HCT116 (cell line): ENCODE data around the gene MAP2K4. TPM values are rescaled to one million over a fixed set of nuclear protein-coding genes. Genes with fewer than 3 reads are reported as not detected.

Source experiments
- ATAC-seq: fragments of 200-7000 bp; cut with Tn5 transposase; 2 replicates; pipeline ENCODE4 v1.9.1; 2020; ENCODE audit warnings: mild to moderate bottlenecking, moderate library complexity
- BruUV-seq: library from RNA; stranded (reverse); fragments of 400-500 nt; replicated peaks from 2 replicates; lab custom pipeline; 2021; lab: Mats Ljungman, UMichigan
- CTCF ChIA-PET: fragments of 300-600 bp; sonication (Branson Sonifier 250); formaldehyde crosslinking; loops from one replicate; lab custom pipeline; 2021; ENCODE audit warnings: antibody characterized with exemption; lab: Charles Lee
- POLR2A ChIA-PET: fragments of 300-600, 350-600 bp; sonication (Branson Sonifier 250); formaldehyde crosslinking; loops from one replicate; lab custom pipeline; 2021; ENCODE audit warnings: antibody characterized with exemption; lab: Charles Lee
- RAD21 ChIA-PET, 2 experiments: fragments of 300-600 bp; sonication (Branson Sonifier 250); formaldehyde crosslinking; loops; one replicate each; lab custom pipeline; 2023; ENCODE audit warnings: low total read pairs in 2 of 2; ENCODE audit not compliant: uncharacterized antibody in 2 of 2, unreplicated experiment in 2 of 2, low non-redundant PET in 1 of 2; lab: Charles Lee
- DNase-seq: peaks from one replicate; pipeline ENCODE4 v3.0.0-alpha.2; 2010; ENCODE audit warnings: low read depth, low spot score
- H2AFZ ChIP-seq: fragments of 200-600 bp; shearing (Covaris generic), sonication (generic); 2 replicates; pipeline ENCODE4 v1.6.1; 2017; ENCODE audit warnings: low read depth, mixed run types, mixed read lengths, antibody characterized with exemption, low read length; ENCODE audit not compliant: poor library complexity, severe bottlenecking
- H3K27ac ChIP-seq: 2 replicates; pipeline ENCODE4 v1.5.1; 2012; ENCODE audit warnings: low read depth, low read length
- H3K27me3 ChIP-seq: fragments of 200-600 bp; sonication (generic); 2 replicates; pipeline ENCODE4 v1.6.1; 2016; ENCODE audit warnings: mixed run types, low read length, mixed read lengths; ENCODE audit not compliant: insufficient read depth
- H3K36me3 ChIP-seq, 2 experiments: fragments of 200-500 bp in 1 of 2; fragments of 200-600 bp in 1 of 2; sonication (Bioruptor generic) in 1 of 2; sonication (generic) in 1 of 2; 2 replicates each; pipeline versions ENCODE4 v1.5.1 to v1.6.1; 2014 to 2016; ENCODE audit warnings: low read length in 2 of 2, inconsistent platforms in 1 of 2, mixed read lengths in 1 of 2, mixed run types in 1 of 2; ENCODE audit not compliant: insufficient read depth in 2 of 2, control insufficient read depth in 1 of 2
- H3K4me1 ChIP-seq, 2 experiments: fragments of 200-600 bp in 1 of 2; sonication (generic) in 1 of 2; 2 replicates each; pipeline versions ENCODE4 v1.5.1 to v1.6.1; 2012 to 2017; ENCODE audit warnings: low read length in 2 of 2, inconsistent platforms in 1 of 2, mild to moderate bottlenecking in 1 of 2, mixed read lengths in 1 of 2, mixed run types in 1 of 2, moderate library complexity in 1 of 2; ENCODE audit not compliant: insufficient read depth in 2 of 2, control insufficient read depth in 1 of 2
- H3K4me2 ChIP-seq: fragments of 200-600 bp; sonication (generic); 2 replicates; pipeline ENCODE4 v1.6.1; 2017; ENCODE audit warnings: mixed run types, low read length, mixed read lengths
- H3K4me3 ChIP-seq, 2 experiments: fragments of 200-600 bp in 1 of 2; sonication (generic) in 1 of 2; replicated peaks in 1 of 2; 2 replicates each; pipeline ENCODE4 v1.5.1; 2011 to 2016; ENCODE audit warnings: low read length in 2 of 2, control low read depth in 1 of 2, low read depth in 1 of 2, mild to moderate bottlenecking in 1 of 2, mixed read lengths in 1 of 2, mixed run types in 1 of 2
- H3K79me2 ChIP-seq: fragments of 200-600 bp; sonication (generic); 2 replicates; pipeline ENCODE4 v1.6.1; 2017; ENCODE audit warnings: mild to moderate bottlenecking, mixed run types, low read length, moderate library complexity, mixed read lengths; ENCODE audit not compliant: insufficient read depth
- H3K9ac ChIP-seq: fragments of 200-600 bp; sonication (generic); 2 replicates; pipeline ENCODE4 v1.6.1; 2016; ENCODE audit warnings: low read length, mixed read lengths
- H3K9me2 ChIP-seq: fragments of 200-600 bp; sonication (generic), shearing (Covaris generic); 2 replicates; pipeline ENCODE4 v1.6.1; 2017; ENCODE audit warnings: mixed run types, mild to moderate bottlenecking, moderate library complexity; ENCODE audit not compliant: insufficient read depth
- H3K9me3 ChIP-seq, 2 experiments: fragments of 200-500 bp in 1 of 2; fragments of 200-600 bp in 1 of 2; sonication (Bioruptor generic) in 1 of 2; sonication (generic) in 1 of 2; 2 replicates each; pipeline ENCODE4 v1.6.1; 2014 to 2017; ENCODE audit warnings: low read length in 2 of 2, mixed read lengths in 2 of 2, inconsistent platforms in 1 of 2, low read depth in 1 of 2, mild to moderate bottlenecking in 1 of 2, mixed run types in 1 of 2, moderate library complexity in 1 of 2; ENCODE audit not compliant: control insufficient read depth in 1 of 2, insufficient read depth in 1 of 2
- H4K20me1 ChIP-seq: fragments of 200-600 bp; sonication (generic), shearing (Covaris generic); 2 replicates; pipeline ENCODE4 v1.6.1; 2017; ENCODE audit warnings: mixed run types, mild to moderate bottlenecking, moderate library complexity; ENCODE audit not compliant: insufficient read depth
- CBX3 ChIP-seq: IDR thresholded peaks from 2 replicates; pipeline ENCODE4 v1.6.1; 2012; ENCODE audit warnings: low read depth
- CEBPB ChIP-seq: IDR thresholded peaks from 2 replicates; pipeline ENCODE4 v1.6.1; 2012; ENCODE audit warnings: low read depth
- EZH2 ChIP-seq: fragments of 200-600 bp; sonication (generic); IDR thresholded peaks from 2 replicates; pipeline ENCODE4 v1.6.1; 2017; ENCODE audit warnings: antibody characterized with exemption, mixed run types
- FOSL1 ChIP-seq: IDR thresholded peaks from 2 replicates; pipeline ENCODE4 v1.6.1; 2012; ENCODE audit warnings: low read depth
- JUND ChIP-seq: IDR thresholded peaks from 2 replicates; pipeline ENCODE4 v1.6.1; 2012
- POLR2A ChIP-seq: IDR thresholded peaks from 2 replicates; pipeline ENCODE4 v1.7.0; 2011; ENCODE audit warnings: borderline replicate concordance; ENCODE audit not compliant: insufficient read depth, insufficient read length; ENCODE audit errors: extremely low read depth
- SIN3A ChIP-seq: IDR thresholded peaks from 2 replicates; pipeline ENCODE4 v1.6.1; 2012; ENCODE audit warnings: low read depth
- SP1 ChIP-seq: IDR thresholded peaks from 2 replicates; pipeline ENCODE4 v1.6.1; 2012; ENCODE audit warnings: low read depth
- SRF ChIP-seq: IDR thresholded peaks from 2 replicates; pipeline ENCODE4 v1.6.1; 2012; ENCODE audit warnings: low read depth
- ZFX ChIP-seq: fragments of 450-650 bp; IDR thresholded peaks from 2 replicates; pipeline ENCODE4 v1.6.1; 2017
- ZNF274 ChIP-seq: fragments of 200-500 bp; sonication (Bioruptor generic); IDR thresholded peaks from 2 replicates; pipeline ENCODE4 v1.6.1; 2014; ENCODE audit warnings: mild to moderate bottlenecking, low read depth, low read length, inconsistent platforms
- intact Hi-C: fragments of 100-400 bp; cut with micrococcal nuclease; formaldehyde crosslinking; loops from 2 replicates; pipeline ENCODE4 v1.10.0; 2022
- total RNA-seq: library from RNA; stranded (reverse); gene quantifications from one replicate; pipeline ENCODE4 v1.2.1, GENCODE V29; 2021; ENCODE audit not compliant: unreplicated experiment
- TF ChIP-seq, protein P1 (sequence below): IDR thresholded peaks from 2 replicates; pipeline ENCODE4 v1.6.1; 2012

The MAP2K4 gene
- total RNA-seq, 1 experiment from 2014 or later, result 42.3 TPM

DNA sequence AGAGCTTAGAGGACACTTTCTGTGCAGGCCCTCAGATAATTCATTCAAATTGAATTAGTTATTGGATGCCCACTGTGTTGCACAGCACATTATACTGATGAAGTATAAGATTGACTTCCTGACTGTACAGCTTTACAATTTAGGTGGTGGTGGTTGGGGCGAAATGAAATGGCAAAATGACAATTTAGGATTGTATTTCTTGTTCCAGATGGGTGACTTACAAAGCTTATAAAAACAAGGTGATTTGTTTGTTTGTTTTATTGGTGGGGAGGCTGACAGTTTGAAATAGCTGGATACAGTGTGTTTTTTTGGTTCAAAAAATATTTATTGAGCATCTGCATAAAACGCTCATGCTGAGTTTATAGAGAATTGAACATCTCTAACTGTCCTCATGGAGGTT lies 1.6 kb downstream of the MAP2K4 start:
- DNase-seq, result no peak
- Histone ChIP-seq H3K4me3 (peak overlapping the region; percentile 65 to 76; a peak in 3 of 4 replicates), H3K27ac (no peak overlapping the region), H3K9me3 (no peaks in the 10 kb centered on the region), H3K9ac (peak overlapping the region; percentile 79), H3K4me1 (peaks cover 33 to 51% of the 10 kb centered on the region in 2 experiments), H3K36me3 (peaks cover 0 to 4% of the 10 kb centered on the region in 2 experiments; a peak in 1 of 4 replicates), H3K79me2 (peaks cover 62% of the 10 kb centered on the region), H3K4me2 (peak overlapping the region; percentile 90), H3K27me3 (no peaks in the 10 kb centered on the region), H4K20me1 (peaks cover 5% of the 10 kb centered on the region; the same call in 1 of the 2 replicates), H3K9me2 (no peaks in the 10 kb centered on the region), H2AFZ (no peak overlapping the region)
- RAD21 ChIA-PET, result interaction anchor here in 1 of 2 experiments (1.2 kb wide), 1 partner anchor 9 kb away, joined by 3 read pairs; no protein-coding TSS in a partner anchor
- CTCF ChIA-PET, result no interaction called here
- ATAC-seq, result no peak
- BruUV-seq, result no TSS peak
- TF ChIP-seq POLR2A, result no peak
- no peak for TF ChIP-seq JUND
- POLR2A ChIA-PET, result interaction anchor here (0.9 to 1.6 kb wide), 5 partner anchors 10 to 98 kb away, joined by 3 to 8 read pairs (median 4); partner anchors contain the start of gene ZNF18
- intact Hi-C loops, result no loop called here

DNA sequence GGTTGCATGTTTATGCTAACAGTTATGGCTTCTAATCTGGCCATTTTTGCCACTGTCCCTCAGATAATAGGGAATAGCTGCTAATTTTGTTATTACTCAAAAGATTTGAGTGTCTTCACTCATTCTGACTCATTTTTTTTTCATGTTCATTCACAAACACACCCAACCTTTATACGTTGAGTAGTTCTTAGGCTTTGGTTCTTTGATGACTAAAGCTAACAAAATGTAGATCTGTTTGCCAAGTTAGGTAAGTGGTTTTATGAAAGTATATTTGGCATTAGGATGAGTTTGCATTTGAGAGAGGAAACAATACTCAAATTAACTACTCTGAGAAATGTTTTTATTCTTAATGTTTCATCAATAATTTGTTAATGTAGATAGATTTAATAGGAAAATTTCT lies 3.6 kb downstream of the MAP2K4 start:
- peak overlapping the region; percentile 66; the same call in 1 of the 2 replicates for H3K27ac ChIP-seq
- intact Hi-C loops, result no loop called here
- peak; percentile 16; the same call in 1 of the 2 replicates for ATAC-seq

More for the DNA sequence above, 3.6 kb downstream of the MAP2K4 start:
- BruUV-seq, result no TSS peak
- H3K9me3 ChIP-seq, result no peaks in the 10 kb centered on the region
- H3K36me3 ChIP-seq, result peaks cover 0 to 4% of the 10 kb centered on the region in 2 experiments; a peak in 1 of 4 replicates
- H4K20me1 ChIP-seq, result peaks cover 5% of the 10 kb centered on the region; the same call in 1 of the 2 replicates
- peak overlapping the region; percentile 90 for H3K4me2 ChIP-seq
- TF ChIP-seq SRF (0 out of 2 replicates have a peak, but pooled peaks have one; percentile 48), EZH2 (no peak), ZNF274 (no peak), SP1 (peak; percentile 61), FOSL1 (peak; percentile 86), JUND (peak; percentile 82), ZFX (no peak), SIN3A (no peak), CBX3 (no peak), CEBPB (peak; percentile 49; the same call in 1 of the 2 replicates)
- TF ChIP-seq, protein P1, sequence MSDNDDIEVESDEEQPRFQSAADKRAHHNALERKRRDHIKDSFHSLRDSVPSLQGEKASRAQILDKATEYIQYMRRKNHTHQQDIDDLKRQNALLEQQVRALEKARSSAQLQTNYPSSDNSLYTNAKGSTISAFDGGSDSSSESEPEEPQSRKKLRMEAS, result no peak
- TF ChIP-seq, all 23 proteins: peak for 5
- H3K9me2 ChIP-seq, result no peaks in the 10 kb centered on the region
- peak overlapping the region; percentile 8 for H3K9ac ChIP-seq
- ChIA-PET CTCF (no interaction called here), RAD21 (no interaction called here), POLR2A (interaction anchor here (1.4 to 1.7 kb wide), 2 partner anchors 10 to 27 kb away, joined by 4 to 5 read pairs; partner anchors contain the start of gene ZNF18)
- peak overlapping the region in 1 of 2 experiments; percentile 36; a peak in 3 of 4 replicates for H3K4me3 ChIP-seq
- DNase-seq, result peak; percentile 68
- no peaks in the 10 kb centered on the region for H3K27me3 ChIP-seq
- H3K79me2 ChIP-seq, result peaks cover 82% of the 10 kb centered on the region
- H3K4me1 ChIP-seq, result peaks cover 33 to 52% of the 10 kb centered on the region in 2 experiments
- no peak overlapping the region for H2AFZ ChIP-seq
